Calu3 (cell line): ENCODE measurements around the gene GPR153. TPM values are rescaled to one million over a fixed set of nuclear protein-coding genes. Genes with fewer than 3 reads are reported as not detected.

Experiments
- BruUV-seq: library from RNA; stranded (reverse); fragments of 400-500 nt; replicated peaks from 2 replicates; lab custom pipeline; 2021; lab: Mats Ljungman, UMichigan
- CTCF ChIA-PET: fragments of 300-600 bp; sonication (Branson Sonifier 250); formaldehyde crosslinking; loops from one replicate; lab custom pipeline; 2022; ENCODE audit warnings: antibody characterized with exemption; lab: Charles Lee
- DNase-seq: peaks from one replicate; pipeline ENCODE4 v3.0.0; 2022
- H3K27ac Mint-ChIP-seq: one replicate; pipeline ENCODE4 v1.8.0; 2022; ENCODE audit warnings: mixed read lengths; ENCODE audit not compliant: unreplicated experiment
- H3K27me3 Mint-ChIP-seq: one replicate; pipeline ENCODE4 v1.8.0; 2022; ENCODE audit warnings: mixed read lengths; ENCODE audit not compliant: unreplicated experiment
- H3K36me3 Mint-ChIP-seq: one replicate; pipeline ENCODE4 v1.8.0; 2022; ENCODE audit warnings: mild to moderate bottlenecking, moderate library complexity, mixed read lengths; ENCODE audit not compliant: insufficient read depth, unreplicated experiment
- H3K4me1 Mint-ChIP-seq: one replicate; pipeline ENCODE4 v1.8.0; 2022; ENCODE audit warnings: mild to moderate bottlenecking, low read depth, mixed read lengths; ENCODE audit not compliant: unreplicated experiment
- H3K4me3 Mint-ChIP-seq: one replicate; pipeline ENCODE4 v1.8.0; 2022; ENCODE audit warnings: mild to moderate bottlenecking, low read depth, moderate library complexity, mixed read lengths; ENCODE audit not compliant: unreplicated experiment
- H3K9me3 Mint-ChIP-seq: one replicate; pipeline ENCODE4 v1.8.0; 2022; ENCODE audit warnings: low read depth, mixed read lengths; ENCODE audit not compliant: unreplicated experiment
- CTCF ChIP-seq: fragments of 200-600 bp; IDR thresholded peaks from one replicate; pipeline ENCODE4 v1.8.0; 2022; ENCODE audit warnings: antibody characterized with exemption; ENCODE audit not compliant: unreplicated experiment
- intact Hi-C: fragments of 100-400 bp; cut with micrococcal nuclease; formaldehyde crosslinking; loops from one replicate; pipeline ENCODE4 v1.10.0; 2022; ENCODE audit not compliant: unreplicated experiment
- total RNA-seq: library from RNA; stranded (reverse); gene quantifications from 2 replicates; pipeline ENCODE4 v1.2.3, GENCODE V29; 2022

GPR153 gene
- total RNA-seq, 1 experiment from 2014 or later = 3.7 TPM

- H3K27ac Mint-ChIP-seq = no peak overlapping the region
- intact Hi-C loops = no loop called here
- CTCF ChIA-PET = interaction anchor here (0.5 kb wide), 1 partner anchor 12 kb away, joined by 3 read pairs; no protein-coding TSS in a partner anchor
- H3K4me1 Mint-ChIP-seq = no peaks in the 10 kb centered on the region
- no peaks in the 10 kb centered on the region for H3K9me3 Mint-ChIP-seq
- BruUV-seq = no TSS peak
- TF ChIP-seq CTCF = no peak
- no peaks in the 10 kb centered on the region for H3K36me3 Mint-ChIP-seq
- no peak for DNase-seq
- no peaks in the 10 kb centered on the region for H3K27me3 Mint-ChIP-seq
- H3K4me3 Mint-ChIP-seq = no peak overlapping the region
Observed at GRCh38 chr1:6281511-6282402, 20.9 kb upstream of the GPR153 start.

DNA sequence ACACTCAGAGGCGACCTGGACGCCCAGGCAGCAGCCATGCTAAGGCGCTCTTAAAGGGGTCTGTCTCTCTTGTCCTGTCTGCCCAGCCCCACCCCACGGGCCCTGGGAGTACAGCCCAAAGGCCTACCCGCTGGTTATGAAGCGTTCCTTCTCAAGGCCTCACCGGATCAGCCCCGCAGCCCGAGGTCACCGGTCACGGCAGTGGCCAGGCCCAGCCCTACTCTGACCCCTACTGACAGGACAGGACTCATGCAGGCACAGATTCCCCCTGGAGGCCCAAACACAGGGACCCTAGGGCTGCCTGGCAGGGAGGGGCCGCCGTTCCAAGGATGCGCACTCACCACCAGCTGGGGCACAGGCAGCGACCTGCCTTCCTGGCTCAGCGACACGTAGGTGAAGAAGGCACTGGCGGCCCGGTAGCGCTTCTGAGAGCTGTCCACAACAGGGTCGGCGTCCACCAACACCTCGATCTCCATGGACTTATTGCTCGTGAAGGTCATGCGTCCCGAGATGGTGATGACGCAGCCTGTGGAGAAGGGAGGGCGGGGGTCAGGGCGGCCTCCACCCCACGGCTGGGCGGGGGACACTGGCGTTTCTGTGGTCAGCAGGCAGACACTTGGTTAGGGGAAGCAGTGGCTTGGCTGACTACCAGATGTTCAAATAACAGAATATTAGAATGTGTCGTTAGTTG lies 20.0 kb upstream of the GPR153 start:
- Mint-ChIP-seq H3K4me1 (no peaks in the 10 kb centered on the region), H3K4me3 (no peak overlapping the region), H3K27ac (no peak overlapping the region), H3K9me3 (no peaks in the 10 kb centered on the region), H3K27me3 (no peaks in the 10 kb centered on the region), H3K36me3 (no peaks in the 10 kb centered on the region)
- BruUV-seq = no TSS peak
- TF ChIP-seq CTCF = no peak
- no peak for DNase-seq
- CTCF ChIA-PET = no interaction called here
- intact Hi-C loops = no loop called here

DNA sequence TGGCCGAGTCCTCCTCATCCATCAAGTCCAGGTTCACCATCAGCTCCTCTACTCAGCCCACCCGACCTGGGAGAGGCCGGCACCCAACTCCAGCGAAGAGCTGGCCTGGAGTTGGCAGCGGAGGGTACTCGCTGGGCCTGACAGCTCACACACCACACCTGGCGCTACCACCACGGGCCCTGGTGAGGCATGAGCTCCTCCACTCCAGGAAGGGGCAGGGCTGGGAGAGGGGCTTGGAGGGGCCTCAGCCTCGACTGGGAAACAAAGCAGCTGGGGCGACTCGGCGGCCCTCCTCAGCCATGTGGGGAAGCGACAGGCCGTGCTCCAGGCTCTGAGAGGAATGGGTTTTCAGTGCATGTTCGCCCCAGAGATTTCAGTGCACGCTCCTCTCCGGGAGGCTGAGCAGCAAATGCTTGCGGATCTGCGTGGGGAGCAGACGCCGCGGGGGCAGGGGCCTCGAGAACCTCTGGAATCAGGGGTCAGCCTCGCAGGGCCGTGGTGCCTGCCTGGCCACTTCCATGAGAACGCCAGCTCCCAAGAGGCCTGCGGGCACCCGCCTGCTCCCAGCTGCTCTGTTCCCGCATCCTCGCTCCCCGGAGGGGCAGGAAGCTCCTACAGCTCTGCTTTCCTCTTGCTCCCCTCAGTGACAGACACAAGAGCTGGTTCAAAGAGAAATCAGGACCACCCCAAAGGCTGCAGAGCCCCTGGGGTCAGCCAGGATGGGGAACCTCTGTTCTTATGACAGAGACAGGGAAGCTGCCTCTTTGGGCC lies 18.9 kb upstream of the GPR153 start:
- Mint-ChIP-seq H3K4me1 (no peaks in the 10 kb centered on the region), H3K36me3 (no peaks in the 10 kb centered on the region), H3K27me3 (no peaks in the 10 kb centered on the region), H3K9me3 (no peaks in the 10 kb centered on the region), H3K27ac (no peak overlapping the region), H3K4me3 (no peak overlapping the region)
- no TSS peak for BruUV-seq
- DNase-seq = no peak
- intact Hi-C loops = no loop called here
- no peak for TF ChIP-seq CTCF
- CTCF ChIA-PET = interaction anchor here (0.6 kb wide), 1 partner anchor 92 kb away, joined by 4 read pairs; no protein-coding TSS in a partner anchor

DNA sequence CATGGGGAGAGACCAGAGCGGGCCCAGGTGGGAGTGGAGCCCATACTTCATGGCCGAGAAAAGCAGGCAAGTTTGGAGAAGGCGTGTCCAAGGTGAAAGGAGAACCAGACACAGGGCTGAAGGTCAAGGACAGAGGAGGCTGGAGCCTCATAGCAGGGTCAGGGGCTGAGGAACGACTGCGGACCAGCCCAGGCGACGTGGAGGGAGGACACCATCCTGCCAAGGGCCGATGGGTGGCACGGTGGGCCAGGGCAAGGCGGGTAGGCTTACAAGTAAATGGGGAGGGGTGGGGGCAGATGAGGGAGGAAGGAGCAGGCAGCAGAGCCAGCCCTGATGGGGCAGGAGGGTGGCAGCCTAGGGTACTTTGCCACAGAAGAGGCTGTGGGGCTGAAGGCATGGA lies 18.2 kb upstream of the GPR153 start:
- H3K36me3 Mint-ChIP-seq = no peaks in the 10 kb centered on the region
- H3K9me3 Mint-ChIP-seq = no peaks in the 10 kb centered on the region
- no peak for DNase-seq
- no peaks in the 10 kb centered on the region for H3K4me1 Mint-ChIP-seq
- CTCF ChIA-PET = no interaction called here
- H3K27ac Mint-ChIP-seq = no peak overlapping the region
- TF ChIP-seq CTCF = no peak
- no peaks in the 10 kb centered on the region for H3K27me3 Mint-ChIP-seq
- no peak overlapping the region for H3K4me3 Mint-ChIP-seq
- intact Hi-C loops = no loop called here
- BruUV-seq = no TSS peak
